ENCODE data around the gene LAX1.
"Not testable (repeated sequence)": the region's sequence is repeated elsewhere in the genome, so short reads cannot be mapped to it uniquely, and the experiment has no call there.

DNA sequence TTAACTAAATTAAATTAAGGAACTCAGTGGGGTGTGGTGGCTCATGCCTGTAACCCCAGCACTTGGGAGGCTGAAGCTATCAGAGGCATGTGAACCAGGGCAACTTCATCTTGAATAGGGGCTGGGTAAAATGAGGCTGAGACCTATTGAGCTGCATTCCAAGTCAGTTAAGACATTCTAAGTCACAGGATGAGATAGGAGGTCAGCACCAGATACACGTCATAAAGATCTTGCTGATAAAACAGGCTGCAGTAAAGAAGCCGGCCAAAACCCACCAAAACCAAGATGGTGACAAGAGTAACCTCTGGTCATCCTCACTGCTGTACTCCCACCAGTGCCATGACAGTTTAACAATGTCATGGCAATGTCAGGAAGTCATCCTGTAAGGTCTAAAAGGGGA is 6.2 kb upstream of the LAX1 start:
- not testable (repeated sequence) for TF ChIP-seq EP300, POLR2A, POLR2AphosphoS5 (IDR thresholded peaks at IDR 0.05)
- TF ChIP-seq, protein P1, sequence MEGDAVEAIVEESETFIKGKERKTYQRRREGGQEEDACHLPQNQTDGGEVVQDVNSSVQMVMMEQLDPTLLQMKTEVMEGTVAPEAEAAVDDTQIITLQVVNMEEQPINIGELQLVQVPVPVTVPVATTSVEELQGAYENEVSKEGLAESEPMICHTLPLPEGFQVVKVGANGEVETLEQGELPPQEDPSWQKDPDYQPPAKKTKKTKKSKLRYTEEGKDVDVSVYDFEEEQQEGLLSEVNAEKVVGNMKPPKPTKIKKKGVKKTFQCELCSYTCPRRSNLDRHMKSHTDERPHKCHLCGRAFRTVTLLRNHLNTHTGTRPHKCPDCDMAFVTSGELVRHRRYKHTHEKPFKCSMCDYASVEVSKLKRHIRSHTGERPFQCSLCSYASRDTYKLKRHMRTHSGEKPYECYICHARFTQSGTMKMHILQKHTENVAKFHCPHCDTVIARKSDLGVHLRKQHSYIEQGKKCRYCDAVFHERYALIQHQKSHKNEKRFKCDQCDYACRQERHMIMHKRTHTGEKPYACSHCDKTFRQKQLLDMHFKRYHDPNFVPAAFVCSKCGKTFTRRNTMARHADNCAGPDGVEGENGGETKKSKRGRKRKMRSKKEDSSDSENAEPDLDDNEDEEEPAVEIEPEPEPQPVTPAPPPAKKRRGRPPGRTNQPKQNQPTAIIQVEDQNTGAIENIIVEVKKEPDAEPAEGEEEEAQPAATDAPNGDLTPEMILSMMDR (IDR thresholded peaks at IDR 0.05), result not testable (repeated sequence)

Measured in sigmoid colon (tissue), 4 donors.